Measurements from ENCODE around the gene ST6GAL1. TPM values are rescaled to one million over a fixed set of nuclear protein-coding genes. Genes with fewer than 3 reads are reported as not detected.

Gene ST6GAL1
- total RNA-seq, 2 experiments from 2014 or later, result 76.2 to 78.0 TPM

GRCh38 chr3:187104933-187105332, 174.6 kb downstream of the ST6GAL1 start:
- Mint-ChIP-seq H3K4me3 (no peak overlapping the region), H3K4me1 (ENCODE audit: low read depth) (peaks cover 15% of the 10 kb centered on the region), H3K9me3 (no peaks in the 10 kb centered on the region), H3K36me3 (ENCODE audit: low read depth) (no peaks in the 10 kb centered on the region), H3K27me3 (ENCODE audit: low read depth) (no peaks in the 10 kb centered on the region), H3K27ac (no peak overlapping the region)
- intact Hi-C loops (cut with micrococcal nuclease), result no loop called here
- no peak for DNase-seq
- CTCF ChIA-PET, result interaction anchor here (0.8 to 1.2 kb wide), 3 partner anchors 9 to 255 kb away, joined by 3 read pairs; no protein-coding TSS in a partner anchor

DNA sequence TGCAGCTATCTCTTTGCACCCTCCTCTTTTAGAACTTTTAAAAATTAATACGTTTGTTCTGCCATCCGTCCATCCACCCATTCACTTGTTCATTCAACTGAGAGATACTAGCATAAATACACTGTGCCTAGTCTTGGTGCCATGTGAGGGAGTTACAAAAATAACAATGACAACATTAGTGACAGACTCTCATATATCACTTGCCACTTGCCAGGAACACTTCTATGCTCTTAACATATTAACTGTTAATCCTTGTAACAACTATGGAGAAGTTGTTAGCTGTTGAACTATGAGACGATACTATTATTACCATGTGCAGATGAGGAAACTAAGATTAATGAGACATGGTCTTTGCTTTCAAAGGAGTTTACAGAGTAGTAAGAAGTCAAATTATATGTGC, 175.4 kb downstream of the ST6GAL1 start:
- Mint-ChIP-seq H3K4me3 (no peak overlapping the region), H3K36me3 (ENCODE audit: low read depth) (no peaks in the 10 kb centered on the region), H3K27ac (no peak overlapping the region), H3K4me1 (ENCODE audit: low read depth) (peaks cover 15% of the 10 kb centered on the region), H3K27me3 (ENCODE audit: low read depth) (no peaks in the 10 kb centered on the region), H3K9me3 (no peaks in the 10 kb centered on the region)
- intact Hi-C loops (cut with micrococcal nuclease), result no loop called here
- CTCF ChIA-PET, result interaction anchor here (0.6 to 3.0 kb wide), 4 partner anchors 8 to 61 kb away, joined by 3 to 14 read pairs (median 4); no protein-coding TSS in a partner anchor
- no peak for DNase-seq

DNA sequence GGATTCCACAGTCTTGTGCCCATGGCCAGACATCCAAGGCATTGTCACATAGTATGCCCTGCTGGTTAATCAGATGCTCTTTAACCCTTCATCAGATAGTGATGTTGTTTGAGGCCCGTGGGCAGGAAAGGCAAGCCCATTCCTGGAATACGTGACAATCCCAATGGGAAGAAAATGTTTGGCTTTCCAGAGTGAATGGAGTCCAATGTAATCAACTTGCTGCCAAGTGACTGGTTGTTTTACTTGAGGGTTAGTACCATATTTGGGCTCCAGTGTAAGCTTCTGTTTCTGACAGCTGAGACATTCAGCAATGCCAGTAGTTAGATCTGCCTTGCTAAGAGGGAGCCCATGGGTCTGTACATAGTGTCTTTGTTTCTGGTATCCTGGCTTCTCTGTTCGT, 177.7 kb downstream of the ST6GAL1 start:
- no peak for DNase-seq
- no peaks in the 10 kb centered on the region for H3K9me3 Mint-ChIP-seq
- CTCF ChIA-PET, result interaction anchor here (0.9 to 3.0 kb wide), 3 partner anchors 43 to 157 kb away, joined by 3 to 14 read pairs (median 3); no protein-coding TSS in a partner anchor
- H3K4me3 Mint-ChIP-seq, result no peak overlapping the region
- intact Hi-C loops (cut with micrococcal nuclease), result no loop called here
- peaks cover 2% of the 10 kb centered on the region for H3K4me1 Mint-ChIP-seq (ENCODE audit: low read depth)
- no peak overlapping the region for H3K27ac Mint-ChIP-seq
- H3K27me3 Mint-ChIP-seq (ENCODE audit: low read depth), result no peaks in the 10 kb centered on the region
- H3K36me3 Mint-ChIP-seq (ENCODE audit: low read depth), result no peaks in the 10 kb centered on the region

DNA sequence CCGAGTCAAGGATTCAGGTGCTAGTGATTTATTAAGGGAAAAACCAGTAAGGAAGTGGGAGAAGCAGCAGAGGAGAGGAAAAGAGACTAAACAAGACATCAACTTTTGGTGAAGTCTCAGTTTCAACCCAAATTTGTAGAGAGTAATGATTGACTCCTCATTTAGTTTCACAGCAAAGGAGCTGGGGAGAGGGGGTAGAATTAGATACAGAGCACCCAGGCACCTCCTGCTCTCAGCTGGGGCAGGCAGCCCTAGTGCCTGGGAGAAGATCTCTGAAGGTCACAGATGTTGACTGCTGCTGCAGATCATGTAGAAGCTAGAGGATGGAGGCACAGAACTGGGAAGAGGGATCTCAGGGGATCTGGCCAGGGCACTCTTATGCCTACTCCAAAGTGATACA, 179.8 kb downstream of the ST6GAL1 start:
- Mint-ChIP-seq H3K27me3 (ENCODE audit: low read depth) (no peaks in the 10 kb centered on the region), H3K4me1 (ENCODE audit: low read depth) (peaks cover 7% of the 10 kb centered on the region), H3K36me3 (ENCODE audit: low read depth) (no peaks in the 10 kb centered on the region), H3K27ac (no peak overlapping the region), H3K4me3 (no peak overlapping the region), H3K9me3 (no peaks in the 10 kb centered on the region)
- intact Hi-C loops (cut with micrococcal nuclease), result loop anchor here (10.0 kb wide), 3 partner anchors 185 to 605 kb away; partner anchors contain the start of genes MASP1 and SST
- CTCF ChIA-PET, result interaction anchor here (1.1 to 7.0 kb wide), 3 partner anchors 8 to 54 kb away, joined by 5 to 136 read pairs (median 28); partner anchors contain the start of gene RPL39L
- no peak for DNase-seq

DNA sequence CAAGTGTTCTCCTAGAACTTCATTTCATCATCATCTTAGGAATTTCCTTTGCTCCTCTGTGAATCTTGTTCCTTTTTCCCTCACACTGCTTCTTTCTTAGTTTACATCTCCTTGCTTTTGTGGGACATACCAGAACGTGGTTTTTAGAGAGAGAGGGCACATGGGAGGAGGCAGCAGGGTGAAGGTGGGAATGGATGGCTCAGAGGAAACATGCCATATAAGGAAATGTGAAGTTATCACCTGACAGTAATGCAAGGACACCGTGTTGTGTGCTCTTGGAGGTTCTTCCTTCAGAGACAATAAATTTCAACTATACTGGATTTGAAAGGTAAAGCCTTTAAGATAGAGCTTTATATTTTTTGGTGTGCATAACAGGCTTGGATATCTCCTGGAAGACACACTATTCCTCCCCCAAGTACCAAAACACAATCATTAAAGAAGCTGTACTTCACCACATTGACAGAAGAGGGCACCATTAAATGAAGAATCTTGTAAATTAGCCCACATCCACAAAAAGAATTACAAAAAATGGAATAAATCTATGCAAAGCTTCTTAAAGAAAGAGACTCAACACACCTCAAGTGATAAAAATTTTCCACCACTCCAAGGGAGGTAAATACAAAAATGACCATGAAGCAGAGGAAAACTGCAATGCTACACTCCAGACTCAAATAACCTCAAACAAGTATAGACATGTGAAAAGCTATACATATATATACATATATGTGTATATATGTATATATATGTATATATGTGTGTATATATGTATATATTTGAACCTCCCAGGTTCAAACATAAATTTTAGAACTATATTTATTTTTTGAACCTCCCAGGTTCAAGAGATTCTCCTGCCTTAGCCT, 182.8 kb downstream of the ST6GAL1 start:
- H3K27ac Mint-ChIP-seq, result no peak overlapping the region
- intact Hi-C loops (cut with micrococcal nuclease), result loop anchor here (1.0 to 10.0 kb wide), 9 partner anchors 17 to 602 kb away; partner anchors contain the start of genes MASP1, RPL39L and SST
- no peaks in the 10 kb centered on the region for H3K27me3 Mint-ChIP-seq (ENCODE audit: low read depth)
- no peaks in the 10 kb centered on the region for H3K9me3 Mint-ChIP-seq
- no peaks in the 10 kb centered on the region for H3K36me3 Mint-ChIP-seq (ENCODE audit: low read depth)
- peaks cover 7% of the 10 kb centered on the region for H3K4me1 Mint-ChIP-seq (ENCODE audit: low read depth)
- CTCF ChIA-PET, result interaction anchor here (0.6 to 7.0 kb wide), 34 partner anchors 7 to 271 kb away, joined by 3 to 136 read pairs (median 4); partner anchors contain the start of genes ADIPOQ and RPL39L
- H3K4me3 Mint-ChIP-seq, result no peak overlapping the region
- DNase-seq, result no peak

GRCh38 chr3:187114511-187114910, 184.2 kb downstream of the ST6GAL1 start:
- H3K9me3 Mint-ChIP-seq, result no peaks in the 10 kb centered on the region

DNA sequence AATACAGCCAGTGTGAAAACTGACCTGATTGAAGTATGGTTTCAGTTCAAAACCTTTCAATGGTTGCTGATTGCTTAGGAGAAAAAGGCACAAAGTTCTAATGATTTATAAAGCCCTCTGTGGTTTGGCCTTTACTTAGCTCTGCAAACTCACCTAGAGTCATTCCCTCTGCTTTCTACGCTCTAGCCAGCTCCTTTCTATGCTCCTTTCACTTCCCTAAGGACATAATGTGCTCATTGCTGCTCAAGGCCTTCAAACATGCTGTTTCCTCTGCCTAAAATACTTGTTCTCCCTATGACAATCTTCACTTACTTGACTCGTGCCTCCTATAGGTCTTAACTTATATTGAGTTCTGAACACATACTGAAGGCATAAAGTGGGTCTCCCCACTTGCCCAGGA, 190.0 kb downstream of the ST6GAL1 start:
- intact Hi-C loops (cut with micrococcal nuclease), result no loop called here
- DNase-seq, result no peak
- CTCF ChIA-PET, result interaction anchor here (1.1 to 3.6 kb wide), 2 partner anchors 30 to 88 kb away, joined by 3 to 15 read pairs; no protein-coding TSS in a partner anchor
- Mint-ChIP-seq H3K27me3 (ENCODE audit: low read depth) (no peaks in the 10 kb centered on the region), H3K4me1 (ENCODE audit: low read depth) (no peaks in the 10 kb centered on the region), H3K27ac (no peak overlapping the region), H3K9me3 (no peaks in the 10 kb centered on the region), H3K36me3 (ENCODE audit: low read depth) (no peaks in the 10 kb centered on the region), H3K4me3 (no peak overlapping the region)

More at GRCh38 chr3:187114511-187114910, 184.2 kb downstream of the ST6GAL1 start:
- H3K27me3 Mint-ChIP-seq (ENCODE audit: low read depth), result no peaks in the 10 kb centered on the region
- intact Hi-C loops (cut with micrococcal nuclease), result loop anchor here (10.0 kb wide), 3 partner anchors 180 to 600 kb away; partner anchors contain the start of genes MASP1 and SST
- peaks cover 7% of the 10 kb centered on the region for H3K4me1 Mint-ChIP-seq (ENCODE audit: low read depth)
- no peak overlapping the region for H3K27ac Mint-ChIP-seq
- H3K36me3 Mint-ChIP-seq (ENCODE audit: low read depth), result no peaks in the 10 kb centered on the region
- no peak overlapping the region for H3K4me3 Mint-ChIP-seq
- CTCF ChIA-PET, result interaction anchor here (0.6 to 7.0 kb wide), 11 partner anchors 20 to 267 kb away, joined by 3 to 136 read pairs (median 9); partner anchors contain the start of gene RPL39L
- DNase-seq, result no peak

- H3K36me3 Mint-ChIP-seq (ENCODE audit: low read depth), result no peaks in the 10 kb centered on the region
- no peak overlapping the region for H3K27ac Mint-ChIP-seq
- H3K4me3 Mint-ChIP-seq, result no peak overlapping the region
- CTCF ChIA-PET, result interaction anchor here (1.3 to 3.6 kb wide), 3 partner anchors 10 to 28 kb away, joined by 7 to 15 read pairs (median 8); partner anchors contain the start of gene RPL39L
- DNase-seq, result no peak
- intact Hi-C loops (cut with micrococcal nuclease), result no loop called here
- no peaks in the 10 kb centered on the region for H3K27me3 Mint-ChIP-seq (ENCODE audit: low read depth)
- H3K9me3 Mint-ChIP-seq, result no peaks in the 10 kb centered on the region
- H3K4me1 Mint-ChIP-seq (ENCODE audit: low read depth), result no peaks in the 10 kb centered on the region
Measured at GRCh38 chr3:187122261-187122660, 191.9 kb downstream of the ST6GAL1 start.

GRCh38 chr3:187125319-187126031, 195.1 kb downstream of the ST6GAL1 start:
- Mint-ChIP-seq H3K27ac (no peak overlapping the region), H3K9me3 (peaks cover 13% of the 10 kb centered on the region), H3K4me3 (no peak overlapping the region)

More at GRCh38 chr3:187125319-187126031, 195.1 kb downstream of the ST6GAL1 start:
- Mint-ChIP-seq H3K27me3 (ENCODE audit: low read depth) (no peaks in the 10 kb centered on the region), H3K36me3 (ENCODE audit: low read depth) (peaks cover 15% of the 10 kb centered on the region), H3K4me1 (ENCODE audit: low read depth) (peaks cover 17% of the 10 kb centered on the region)
- intact Hi-C loops (cut with micrococcal nuclease), result no loop called here
- DNase-seq, result no peak
- CTCF ChIA-PET, result interaction anchor here (0.9 to 2.2 kb wide), 3 partner anchors 12 to 39 kb away, joined by 4 to 10 read pairs (median 5); partner anchors contain the start of gene RPL39L

Other genes starting within 250 kb of the ST6GAL1 start
- not detected for gene KNG1, start 213.2 kb upstream of the ST6GAL1 start, total RNA-seq
- 100 to 1,000 TPM; 445 to 469 TPM for gene EIF4A2, start 146.9 kb upstream of the ST6GAL1 start, total RNA-seq
- 100 to 1,000 TPM; 135 to 136 TPM for gene RFC4, start 124.0 kb upstream of the ST6GAL1 start, total RNA-seq
- gene ADIPOQ, start 87.8 kb upstream of the ST6GAL1 start, total RNA-seq, result not detected
- 10 to 100 TPM; 19.2 to 20.9 TPM for gene RPL39L, start 209.0 kb downstream of the ST6GAL1 start, total RNA-seq